ENCODE data around the gene TSHZ3. TPM values are rescaled to one million over a fixed set of nuclear protein-coding genes. Genes with fewer than 3 reads are reported as not detected.

Gene TSHZ3
- total and polyA plus RNA-seq, 8 donors: 0.87 to 14.3 (median 5.9) TPM

GRCh38 chr19:31357315-31357673, 8.1 kb upstream of the TSHZ3 start:
- Histone ChIP-seq H3K27me3 (peaks cover 0 to 65% (median 53%) of the 10 kb centered on the region in 3 donors), H3K36me3 (no peaks in the 10 kb centered on the region), H3K4me1 (peaks cover 0 to 28% (median 7%) of the 10 kb centered on the region in 4 donors), H3K9me3 (no peaks in the 10 kb centered on the region), H3K4me3 (no peak overlapping the region), H3K27ac (no peak overlapping the region)
- DNase-seq: no peak
- WGBS, 5 donors: 41 to 57% (median 46%) methylated on average over 10 of the region's 10 CpGs
- peak in 1 of 7 experiments; percentile 3 for TF ChIP-seq CTCF (IDR thresholded peaks at IDR 0.05)
- TF ChIP-seq POLR2A (IDR thresholded peaks at IDR 0.05): no peak
- intact Hi-C loops (cut with DNase I; ENCODE audit: low total_unique reads): no loop called here

GRCh38 chr19:31356587-31357314, 7.5 kb upstream of the TSHZ3 start:
- Histone ChIP-seq H3K27ac (no peak overlapping the region), H3K27me3 (peaks cover 0 to 71% (median 58%) of the 10 kb centered on the region in 3 donors), H3K4me1 (peaks cover 5 to 33% (median 12%) of the 10 kb centered on the region in 4 donors), H3K36me3 (no peaks in the 10 kb centered on the region), H3K9me3 (no peaks in the 10 kb centered on the region), H3K4me3 (no peak overlapping the region)
- peak in 1 of 2 donors; percentile 46 for DNase-seq
- 15 to 35% (median 20%) methylated on average over 32 to 33 of the region's 33 CpGs for WGBS, 5 donors
- intact Hi-C loops (cut with DNase I; ENCODE audit: low total_unique reads): no loop called here
- no peak for TF ChIP-seq POLR2A (IDR thresholded peaks at IDR 0.05)
- TF ChIP-seq CTCF (IDR thresholded peaks at IDR 0.05): peak in 3 of 7 experiments; percentile 15 to 38 (median 34)

GRCh38 chr19:31355665-31356289, 6.5 kb upstream of the TSHZ3 start:
- Histone ChIP-seq H3K4me1 (peaks cover 11 to 41% (median 20%) of the 10 kb centered on the region in 4 donors), H3K27ac (no peak overlapping the region), H3K27me3 (peaks cover 0 to 80% (median 65%) of the 10 kb centered on the region in 3 donors), H3K4me3 (no peak overlapping the region), H3K9me3 (no peaks in the 10 kb centered on the region), H3K36me3 (no peaks in the 10 kb centered on the region)
- intact Hi-C loops (cut with DNase I; ENCODE audit: low total_unique reads): no loop called here
- 20 to 48% (median 33%) methylated on average over 22 of the region's 22 CpGs for WGBS, 5 donors
- no peak for TF ChIP-seq CTCF (IDR thresholded peaks at IDR 0.05)
- TF ChIP-seq POLR2A (IDR thresholded peaks at IDR 0.05): no peak
- no peak for TF ChIP-seq POLR2AphosphoS5 (IDR thresholded peaks at IDR 0.05)
- TF ChIP-seq EP300 (IDR thresholded peaks at IDR 0.05): no peak
- no peak for DNase-seq

GRCh38 chr19:31354799-31355664, 5.8 kb upstream of the TSHZ3 start:
- Histone ChIP-seq H3K36me3 (no peaks in the 10 kb centered on the region), H3K27me3 (peaks cover 0 to 86% (median 69%) of the 10 kb centered on the region in 3 donors), H3K27ac (no peak overlapping the region), H3K4me3 (no peak overlapping the region), H3K9me3 (no peaks in the 10 kb centered on the region), H3K4me1 (peaks cover 11 to 44% (median 22%) of the 10 kb centered on the region in 4 donors)
- 19 to 43% (median 38%) methylated on average over 25 of the region's 25 CpGs for WGBS, 5 donors
- intact Hi-C loops (cut with DNase I; ENCODE audit: low total_unique reads): no loop called here
- TF ChIP-seq EP300 (IDR thresholded peaks at IDR 0.05) (no peak), CTCF (IDR thresholded peaks at IDR 0.05) (no peak), POLR2A (IDR thresholded peaks at IDR 0.05) (no peak), POLR2AphosphoS5 (IDR thresholded peaks at IDR 0.05) (no peak)
- no peak for DNase-seq

Data from stomach (tissue), 9 donors.